Stimulated activated CD8-positive, alpha-beta memory T cell treated with anti-CD3 and anti-CD28 coated beads, Interleukin-4, amount 100 ng/mL, for 48 hours (primary cell): ENCODE results near the gene ANKRD62.
"Not testable (repeated sequence)": the region's sequence is repeated elsewhere in the genome, so short reads cannot be mapped to it uniquely, and the experiment has no call there.

Source experiments
- DNase-seq: peaks from one replicate; pipeline ENCODE4 v3.0.0-alpha.2; 2020

The ANKRD62 gene

DNA sequence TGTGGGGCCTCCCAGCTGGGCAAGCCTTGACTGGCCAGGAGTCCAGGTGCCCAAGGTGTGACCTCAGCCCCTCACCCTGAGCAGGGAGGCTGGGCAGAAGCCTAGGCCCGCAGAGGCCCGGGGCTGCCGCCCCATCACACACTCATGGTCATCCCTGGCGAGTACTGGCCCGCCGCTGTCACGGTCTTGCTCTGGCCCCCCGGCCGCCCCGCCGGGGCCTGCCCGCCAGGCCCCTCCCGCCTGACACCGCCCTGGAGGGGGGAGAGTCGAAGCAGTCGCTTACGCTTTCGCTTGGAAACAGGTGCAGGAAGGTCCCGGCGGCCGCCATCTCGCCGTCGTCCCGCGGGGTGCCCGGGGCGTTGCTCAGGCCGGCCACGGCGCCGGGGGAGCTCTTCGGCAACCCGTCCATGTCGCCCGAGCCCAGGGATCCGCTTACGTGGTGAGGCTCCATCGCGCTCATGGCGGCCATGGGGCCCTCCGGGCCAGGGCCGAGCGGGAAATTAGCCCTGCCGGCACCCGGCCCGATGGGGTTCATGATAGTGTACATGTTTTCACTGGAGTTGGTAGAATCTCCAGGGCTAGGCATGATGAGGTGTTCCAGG is 26.6 kb upstream of the ANKRD62 start:
- no peak for DNase-seq

DNA sequence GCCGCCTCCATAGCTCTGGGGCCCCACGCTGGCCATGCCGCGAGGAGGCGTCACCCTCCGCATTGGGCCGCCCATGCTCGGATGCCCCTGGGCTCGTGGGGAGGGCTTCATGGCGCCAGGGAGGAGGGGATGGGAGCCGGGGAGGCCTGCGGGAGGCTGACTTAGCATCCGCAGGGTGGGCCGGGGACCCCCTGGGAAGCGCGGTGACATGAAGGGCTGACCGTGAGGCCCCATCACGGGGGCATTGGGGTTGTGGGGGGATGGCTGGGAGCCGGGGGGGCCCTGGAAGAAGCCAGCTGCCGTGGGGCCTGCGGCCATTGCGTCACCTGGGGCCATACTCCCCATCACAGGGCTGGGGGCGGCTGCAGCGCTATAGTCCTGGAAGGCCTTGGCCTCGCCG is 26.0 kb upstream of the ANKRD62 start:
- no peak for DNase-seq

DNA sequence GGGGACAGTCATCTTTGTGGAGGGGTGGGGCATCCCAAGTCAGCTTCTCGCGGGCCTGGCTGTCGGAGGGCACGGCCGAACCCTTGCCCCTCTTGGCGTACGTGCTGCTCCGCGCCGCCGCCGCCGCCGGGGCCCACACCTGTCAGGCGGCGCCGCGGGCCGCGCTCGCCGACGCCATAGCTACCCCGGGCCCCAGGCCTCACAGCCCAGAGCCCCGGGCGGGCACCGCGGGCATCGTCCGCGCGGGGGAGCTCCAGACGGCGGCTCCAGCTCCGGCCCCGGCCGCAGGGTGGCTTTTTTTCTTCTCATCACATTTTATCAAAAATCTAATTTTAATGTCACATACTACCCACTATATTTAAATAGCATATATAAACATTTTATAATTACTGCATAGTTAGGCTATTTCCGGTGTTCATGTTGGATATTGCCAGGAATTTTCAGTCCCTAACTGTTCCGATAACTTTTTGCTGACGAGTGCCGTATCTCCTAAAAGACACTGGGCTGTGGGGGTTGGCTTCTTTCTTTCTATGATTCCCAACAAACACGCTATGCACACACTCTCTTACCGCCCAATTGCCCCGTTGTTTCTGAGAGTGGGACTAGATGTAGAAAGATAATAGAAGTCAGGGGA is 25.2 kb upstream of the ANKRD62 start:
- not testable (repeated sequence) for DNase-seq

DNA sequence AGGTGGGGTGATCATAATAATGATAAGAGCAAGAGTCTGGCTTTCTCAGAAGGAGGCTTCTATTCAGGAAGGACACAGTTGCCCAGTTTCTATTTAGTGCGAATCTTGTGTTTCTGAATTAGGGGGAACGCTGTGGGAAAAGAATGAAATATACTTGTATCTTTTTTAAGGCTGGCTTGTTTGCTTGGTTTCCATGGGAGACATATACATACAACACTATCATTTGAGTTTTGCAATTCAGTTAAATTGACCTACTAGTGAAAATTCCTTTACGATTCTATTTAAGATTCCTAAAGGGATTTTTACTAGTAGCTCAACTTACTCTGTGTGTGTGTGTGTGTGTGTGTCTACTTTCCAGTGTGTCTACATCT is 24.7 kb upstream of the ANKRD62 start:
- no peak for DNase-seq

DNA sequence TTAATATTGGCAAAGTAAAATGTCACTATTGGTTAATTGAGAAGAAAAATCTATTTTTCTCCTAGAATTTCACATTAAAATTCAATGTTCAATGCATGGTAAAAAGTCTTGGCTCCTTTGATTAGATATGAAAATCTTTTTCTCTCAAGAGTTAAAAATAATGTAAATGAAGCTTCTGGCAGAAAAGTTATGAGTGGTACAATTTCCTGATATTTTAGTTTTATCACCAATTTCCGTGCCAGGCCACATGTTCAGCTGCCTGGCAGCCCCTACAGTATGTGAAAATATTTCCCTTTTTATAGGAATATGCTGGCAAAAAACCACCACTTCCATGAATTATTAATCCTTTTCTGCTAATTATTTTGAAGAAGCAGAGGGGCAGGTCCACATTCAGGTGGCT is 22.6 kb upstream of the ANKRD62 start:
- DNase-seq = not testable (repeated sequence)

DNA sequence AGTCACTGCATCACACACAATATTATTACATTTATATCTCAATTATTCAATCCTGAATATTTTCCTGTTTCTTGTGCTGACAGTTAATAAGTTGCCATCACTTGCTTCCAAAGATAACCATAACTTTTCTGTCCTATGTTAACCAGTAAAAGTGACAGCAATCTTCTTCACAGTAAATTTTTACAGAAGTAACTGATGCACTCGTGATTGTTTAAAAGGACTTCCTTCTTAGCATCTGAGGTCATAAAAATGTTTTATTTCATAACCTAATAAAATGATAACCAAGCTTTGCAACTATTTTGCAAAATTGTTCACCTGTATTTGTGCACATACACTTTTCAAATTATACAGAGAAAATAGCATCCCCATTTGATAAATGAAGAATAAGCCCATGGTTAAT is 20.6 kb upstream of the ANKRD62 start:
- no peak for DNase-seq

DNA sequence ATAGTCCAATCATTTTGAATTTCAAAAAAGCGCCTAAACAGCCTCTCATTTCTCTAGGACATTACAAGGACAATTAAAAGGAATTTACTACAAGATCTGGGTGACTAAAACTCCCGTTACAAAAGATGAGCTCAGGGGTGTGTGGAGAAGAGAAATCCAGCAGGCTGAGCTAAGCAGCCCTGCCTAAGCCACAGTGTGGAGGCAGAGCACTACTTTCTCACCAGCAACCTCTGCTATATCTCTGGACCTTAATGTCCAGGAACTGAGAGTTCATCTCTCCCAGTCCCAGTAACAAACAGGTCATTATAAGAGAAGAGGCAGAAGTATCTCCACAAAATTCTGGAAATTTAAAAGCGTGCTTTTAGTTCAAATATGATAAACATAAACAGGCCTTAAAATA is 18.9 kb upstream of the ANKRD62 start:
- DNase-seq = no peak

DNA sequence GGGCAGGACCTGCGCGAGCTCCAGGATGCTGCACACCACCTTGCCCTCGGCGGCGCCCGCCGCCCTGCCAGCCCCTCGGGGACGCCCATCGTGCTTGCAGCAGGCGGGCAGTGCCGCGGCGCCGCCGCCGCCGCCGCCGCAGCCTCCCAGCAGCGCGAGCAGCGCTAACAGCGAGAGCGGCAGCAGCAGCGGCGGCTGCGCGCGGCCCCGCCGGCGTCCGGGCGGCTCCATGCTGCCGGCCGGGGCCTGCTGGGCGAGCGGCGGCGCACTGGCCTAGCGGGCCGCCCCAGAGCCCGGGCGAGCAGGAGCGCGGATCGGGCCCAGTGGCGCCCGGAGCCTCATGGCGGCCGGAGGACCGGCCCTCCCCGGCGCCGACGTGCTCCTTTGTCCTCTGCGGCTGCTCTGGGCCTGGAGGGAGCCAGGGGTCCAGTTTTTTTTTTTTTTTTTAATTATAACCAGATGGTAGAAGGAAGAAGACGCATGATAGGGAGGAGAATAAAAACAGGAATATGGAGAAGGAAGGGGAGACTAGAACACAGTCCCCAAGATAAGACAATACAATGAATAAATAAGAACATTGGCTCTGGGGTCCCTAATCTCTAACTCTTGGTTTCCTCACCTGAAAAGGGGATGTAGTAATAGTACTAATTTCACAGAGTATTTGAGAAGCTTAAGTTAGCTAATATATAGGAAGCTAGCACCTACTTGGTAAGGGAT is 17.1 kb upstream of the ANKRD62 start:
- no peak for DNase-seq

DNA sequence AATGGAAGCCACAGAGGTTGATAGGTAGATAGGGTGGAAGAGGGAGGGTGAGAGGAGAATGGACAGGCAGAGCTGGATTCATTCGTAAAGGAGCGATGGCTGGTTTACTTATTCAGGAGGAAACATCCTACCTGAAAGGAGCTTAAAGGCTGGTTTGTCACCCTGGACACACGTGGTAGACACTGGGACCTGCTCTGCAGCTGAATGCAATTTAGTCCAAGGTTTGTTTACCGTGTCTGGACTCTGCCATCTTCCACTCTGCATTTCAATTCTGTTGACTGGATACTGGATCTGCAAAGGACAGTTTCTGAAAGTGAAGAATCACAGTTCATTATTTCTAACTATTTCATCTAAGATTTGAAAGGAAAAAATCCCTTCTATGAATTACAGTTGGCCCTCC is 15.6 kb upstream of the ANKRD62 start:
- DNase-seq = not testable (repeated sequence)

DNA sequence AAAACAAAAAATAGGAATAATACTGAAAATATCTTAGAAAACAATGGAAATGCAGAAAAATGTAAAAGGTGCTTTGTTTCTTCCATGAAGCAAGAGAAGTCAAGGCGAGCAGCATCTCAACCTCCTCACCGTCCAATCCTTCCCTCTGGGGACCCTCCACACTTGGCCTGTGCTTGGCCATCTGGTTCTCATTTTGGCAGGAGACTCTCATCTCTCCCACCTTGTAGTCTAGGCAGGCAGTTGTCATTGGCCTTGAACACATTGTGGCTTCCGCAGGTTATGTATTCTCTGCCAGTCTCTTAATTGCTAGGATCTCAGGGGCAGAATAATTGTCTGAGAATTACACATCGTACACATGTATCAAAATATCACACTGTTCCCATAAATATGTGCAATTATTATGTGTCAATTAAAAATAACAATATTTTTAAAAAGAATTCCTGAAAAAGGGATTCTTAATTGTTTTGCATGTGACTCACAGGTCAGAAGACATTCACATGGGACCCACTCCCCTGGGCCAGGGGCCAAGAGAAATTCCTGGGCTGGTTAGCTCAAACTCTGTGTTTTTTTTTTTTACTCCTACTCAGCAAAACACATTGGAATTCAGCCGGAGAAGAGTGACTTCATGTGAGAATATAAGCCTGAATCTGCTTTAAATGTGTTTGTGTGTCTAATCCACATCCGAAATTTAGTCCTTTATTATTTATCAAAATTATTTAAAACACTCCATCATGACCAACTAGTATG is 14.0 kb upstream of the ANKRD62 start:
- DNase-seq = no peak

DNA sequence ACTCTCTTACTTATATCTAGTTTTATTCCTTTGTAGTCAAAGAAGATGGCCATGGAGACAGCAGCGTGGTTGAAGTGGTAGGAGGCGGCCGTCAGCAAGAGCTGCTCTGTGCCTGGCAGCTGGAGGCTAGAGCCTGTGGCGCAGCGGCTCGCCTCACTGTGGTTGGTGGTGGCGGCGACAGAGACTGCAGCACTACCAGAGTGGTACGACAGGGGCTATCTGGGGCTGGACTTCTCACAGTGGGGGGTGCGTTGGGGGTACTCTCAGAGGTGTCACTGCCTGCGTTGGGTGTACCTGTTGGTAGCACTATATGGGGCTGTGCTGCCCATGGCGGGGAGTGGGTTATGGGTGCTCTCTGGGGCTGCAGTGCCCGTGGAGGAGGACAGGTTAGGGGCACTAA is 8.5 kb upstream of the ANKRD62 start:
- no peak for DNase-seq

DNA sequence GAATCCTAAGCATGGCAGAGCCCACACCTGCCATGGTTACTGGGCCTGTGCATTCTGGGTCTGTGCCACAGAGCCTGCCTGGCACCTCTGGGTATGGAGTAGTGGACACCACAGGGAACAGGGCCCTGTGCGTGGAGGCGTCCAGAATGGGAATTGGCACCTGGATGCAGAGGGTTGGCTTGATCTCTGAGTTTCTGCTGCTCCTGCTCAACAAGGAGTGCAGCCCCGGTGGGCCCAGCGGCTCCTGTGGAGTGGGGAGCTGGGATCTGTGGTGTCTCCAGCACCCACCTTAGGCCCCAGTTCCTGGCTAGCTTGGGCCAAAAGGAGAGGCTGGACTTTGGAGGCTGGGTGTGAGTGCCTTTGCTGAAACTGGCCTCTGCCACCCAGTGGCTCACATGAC is 7.9 kb upstream of the ANKRD62 start:
- no peak for DNase-seq

DNA sequence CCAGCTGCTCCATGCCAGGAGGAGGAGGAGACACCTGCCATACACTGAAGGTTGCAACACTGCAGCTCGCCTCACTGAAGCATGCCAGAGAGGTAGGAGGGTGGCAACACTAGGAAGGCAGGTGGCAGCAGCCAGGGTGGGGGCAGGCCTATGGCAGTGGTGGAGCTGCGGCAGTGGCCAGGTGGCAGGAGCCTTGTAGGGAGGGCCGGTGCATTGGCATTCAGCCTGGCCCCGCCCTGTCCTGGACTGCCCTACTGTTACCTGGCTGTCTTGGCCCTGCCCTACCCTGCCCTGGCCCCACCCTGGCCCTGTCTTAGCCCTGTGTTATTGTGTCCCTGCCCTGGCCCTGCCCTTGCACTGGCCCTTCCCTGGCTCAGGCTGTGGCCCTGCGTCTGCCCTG is 7.4 kb upstream of the ANKRD62 start:
- DNase-seq = no peak

DNA sequence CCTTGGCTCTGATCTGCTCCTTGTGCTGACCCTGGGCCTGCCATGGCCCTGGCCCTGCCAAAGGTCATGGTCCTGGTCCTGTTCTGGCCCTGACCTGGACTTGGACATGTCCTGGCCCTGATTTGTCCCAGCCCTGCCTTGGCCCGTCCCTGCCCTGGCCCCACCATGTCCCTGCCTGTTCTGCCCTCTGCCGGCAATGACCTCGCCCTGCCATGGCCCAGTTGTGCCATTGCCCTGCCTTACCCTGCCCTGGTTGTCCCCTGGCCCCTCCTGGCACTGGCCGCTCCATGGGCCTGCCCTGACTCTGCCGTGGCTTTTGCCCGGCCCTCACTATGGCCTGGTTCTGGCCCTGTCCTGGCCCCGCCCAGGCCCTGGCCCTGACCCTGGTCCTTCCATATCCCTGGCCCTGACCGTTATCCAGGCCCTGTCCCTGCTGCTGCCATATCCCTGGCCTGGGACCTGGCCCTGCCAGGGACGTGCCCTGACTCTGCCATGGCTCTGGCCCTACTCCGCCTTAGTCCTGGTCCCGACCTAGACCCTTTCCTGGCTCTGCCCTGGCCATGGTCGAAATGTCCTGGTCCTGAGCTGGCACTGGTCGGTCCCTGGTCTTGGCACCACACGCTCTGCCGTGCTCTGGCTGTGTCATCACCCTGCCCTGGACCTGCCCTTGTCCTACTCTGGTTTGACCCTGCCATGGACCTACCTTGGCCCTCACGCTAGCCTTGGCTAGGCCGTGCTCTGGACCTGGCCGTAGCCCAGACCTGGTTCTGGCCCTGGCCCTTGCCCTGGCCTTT is 6.8 kb upstream of the ANKRD62 start:
- no peak for DNase-seq

DNA sequence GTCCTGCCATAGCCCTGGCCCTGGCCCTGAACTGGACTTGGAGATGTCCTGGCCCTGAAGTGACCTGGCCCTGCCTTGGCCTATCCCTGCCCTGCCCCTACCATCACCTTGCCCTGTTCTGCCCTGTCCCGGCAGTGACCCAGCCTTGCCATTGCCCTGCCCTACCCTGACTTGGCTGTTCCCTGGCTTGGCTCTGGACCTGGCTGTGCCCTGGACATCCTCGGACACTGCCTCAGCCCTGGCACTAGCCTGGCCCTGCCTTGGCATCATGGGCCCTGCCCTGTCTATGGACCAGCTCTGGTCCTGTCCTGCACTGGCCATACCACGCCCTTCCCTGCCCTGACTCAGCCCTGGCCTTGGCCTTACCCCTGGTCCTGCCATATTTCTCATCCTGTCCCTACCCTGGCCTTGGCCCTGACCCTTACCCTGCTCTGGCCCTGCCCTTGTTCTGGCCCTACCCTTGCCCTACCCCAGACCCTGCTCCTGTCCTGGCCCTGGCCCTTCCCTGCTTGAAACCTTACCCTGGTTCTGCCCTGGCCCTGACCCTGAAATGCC is 6.1 kb upstream of the ANKRD62 start:
- no peak for DNase-seq

DNA sequence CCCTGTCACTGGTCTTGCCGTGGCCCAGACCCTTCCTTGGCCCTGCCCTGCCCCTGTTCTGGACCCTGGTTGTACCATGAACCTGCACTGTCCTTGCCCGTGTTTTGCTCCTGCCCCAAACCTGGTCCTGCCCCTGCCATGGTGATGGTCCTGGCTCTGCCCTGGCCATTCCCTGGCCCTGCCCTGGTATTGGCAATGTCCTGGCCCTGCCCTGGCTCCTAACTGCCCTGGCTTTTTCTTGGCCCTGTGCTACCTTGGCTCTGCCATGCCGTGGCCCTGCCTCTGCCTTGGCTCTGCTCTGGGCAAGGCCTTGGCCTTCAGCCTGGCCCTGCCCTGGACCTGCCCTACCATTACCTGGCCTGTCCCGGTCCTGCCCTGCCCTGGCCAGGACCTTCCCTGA is 5.5 kb upstream of the ANKRD62 start:
- DNase-seq = no peak

DNA sequence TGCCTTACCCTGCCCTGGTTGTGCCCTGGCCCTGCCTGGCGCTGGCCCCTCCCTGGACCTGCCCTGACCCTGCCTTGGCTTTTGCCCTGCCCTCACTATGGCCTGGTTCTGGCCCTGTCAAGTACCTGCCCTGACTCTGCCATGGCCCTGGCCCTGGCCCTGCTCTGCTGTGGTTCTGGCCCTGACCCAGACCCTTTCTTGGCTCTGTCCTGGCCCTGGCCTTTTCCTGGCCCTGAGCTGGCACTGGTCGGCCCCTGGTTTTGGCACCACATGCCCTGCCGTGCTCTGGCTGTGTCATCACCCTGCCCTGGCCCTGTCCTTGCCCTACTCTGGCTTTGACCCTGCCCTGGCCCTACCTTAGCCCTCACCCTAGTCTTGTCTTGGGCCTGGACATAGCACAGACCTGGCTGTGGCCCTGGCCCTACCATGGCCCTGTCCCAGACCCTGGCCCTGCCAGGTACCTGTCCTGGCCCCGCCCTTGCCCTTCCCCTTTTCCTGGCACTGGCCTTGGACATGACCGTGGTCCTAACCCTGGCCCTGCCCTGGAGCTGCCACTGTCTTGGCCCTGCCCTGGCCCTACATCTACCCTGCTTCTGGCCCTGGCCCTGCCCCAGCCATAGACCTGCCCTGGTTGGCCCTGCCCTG is 4.8 kb upstream of the ANKRD62 start:
- DNase-seq = no peak

DNA sequence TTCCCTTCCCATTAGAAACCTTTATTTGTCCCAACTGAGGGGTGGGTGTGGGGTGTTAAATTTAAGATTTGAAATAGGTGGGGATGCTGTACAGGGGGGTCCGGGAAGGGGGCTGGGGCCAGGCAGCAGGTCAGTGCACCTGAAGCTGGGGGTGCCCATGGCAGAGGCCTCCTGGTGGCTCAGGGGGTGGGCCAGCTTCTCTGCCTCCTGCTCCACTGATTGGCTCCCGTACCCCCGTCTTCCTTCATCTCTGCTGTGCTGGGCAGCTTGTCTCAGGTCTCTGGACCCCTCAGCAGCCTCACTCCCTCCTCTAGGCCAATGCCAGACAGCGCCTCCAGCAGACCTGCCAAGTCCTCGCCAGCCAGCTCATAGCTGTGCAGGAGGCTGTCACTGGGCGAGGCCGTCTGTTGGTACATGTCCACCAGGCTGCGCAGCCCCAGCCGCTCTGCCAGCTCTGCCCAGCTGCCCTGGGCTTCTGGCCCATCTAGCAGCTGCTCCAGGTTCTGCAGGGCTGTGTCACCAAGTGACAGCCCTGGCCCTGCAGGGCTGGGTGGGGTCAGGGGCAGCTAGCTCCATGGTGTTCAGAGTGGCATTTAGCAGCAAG is 2.0 kb upstream of the ANKRD62 start:
- no peak for DNase-seq

DNA sequence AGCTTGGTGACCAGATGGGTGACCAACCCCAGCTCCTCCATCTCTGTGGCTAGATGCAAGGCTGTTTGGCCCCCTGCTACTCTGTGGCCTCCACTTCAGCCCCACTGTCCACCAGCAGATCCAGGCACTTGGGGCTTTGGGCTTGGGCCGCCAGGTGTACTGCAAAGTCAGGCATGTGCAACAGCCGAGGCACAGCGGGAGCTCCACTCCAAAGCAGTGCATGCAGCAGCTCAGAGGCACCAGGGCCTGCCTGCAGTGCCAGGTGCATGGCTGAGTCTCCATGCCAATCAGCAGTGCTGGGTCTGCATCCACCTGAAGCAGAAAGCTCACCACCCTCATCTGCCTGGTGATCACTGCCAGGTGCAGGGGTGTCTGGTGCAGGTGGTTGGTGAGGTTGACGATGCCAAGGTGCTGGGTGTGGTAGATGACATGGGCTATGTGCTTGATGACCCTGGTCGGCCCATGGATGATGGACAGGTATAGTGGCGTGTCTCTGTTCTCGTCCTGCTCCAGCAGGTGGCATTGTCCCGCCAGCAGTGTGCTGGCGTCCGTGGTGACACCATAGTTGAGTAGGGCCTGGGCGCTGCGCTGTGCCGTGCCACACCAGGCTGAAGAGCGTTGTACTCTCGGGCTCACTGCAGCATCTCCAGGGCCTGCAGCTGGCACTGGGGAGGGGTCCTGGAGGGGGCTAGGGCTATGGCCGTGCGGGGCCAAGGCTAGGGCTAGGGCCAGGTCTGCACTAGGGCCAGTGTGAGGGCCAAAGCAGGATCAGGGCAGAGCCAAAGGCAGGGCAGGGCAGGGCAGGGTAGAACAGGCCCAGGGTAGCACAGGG is 1.0 kb upstream of the ANKRD62 start:
- no peak for DNase-seq

DNA sequence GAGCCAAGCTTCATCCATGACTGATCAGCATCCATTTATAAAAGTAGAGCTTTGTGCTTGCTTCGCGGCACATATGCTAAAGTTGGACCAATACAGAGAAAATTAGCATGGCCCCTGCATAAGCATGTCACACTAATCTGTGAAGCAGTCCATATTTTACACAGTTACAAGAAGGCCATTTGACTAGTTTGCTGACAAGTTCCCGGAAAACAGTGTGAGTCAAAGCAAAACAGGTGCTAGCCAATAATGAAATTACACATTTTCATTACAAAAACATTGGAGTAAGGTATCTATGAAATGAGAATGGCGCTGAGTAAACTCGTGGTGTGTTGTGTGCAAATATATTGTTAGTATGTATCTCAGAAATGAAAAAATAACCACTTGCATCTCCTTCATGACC is 4.7 kb downstream of the ANKRD62 start:
- DNase-seq = no peak

DNA sequence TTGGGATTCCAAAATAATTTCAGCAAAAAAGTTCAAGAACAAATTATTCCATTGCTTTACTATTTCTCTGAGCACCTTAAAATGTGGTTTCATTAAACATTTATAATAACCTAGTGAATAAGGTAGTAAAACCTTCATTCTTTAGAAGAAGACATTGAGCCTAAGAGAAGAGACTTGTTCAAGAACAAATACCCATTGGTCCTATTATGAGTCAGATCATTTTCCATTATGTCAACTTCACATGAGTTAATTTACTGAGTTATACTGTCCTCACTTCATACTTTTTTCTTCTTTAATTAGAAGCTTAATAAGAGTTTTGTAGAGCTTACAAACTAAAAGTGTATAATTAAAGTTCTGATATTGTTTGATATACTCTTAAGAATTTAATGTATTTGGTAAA is 5.5 kb downstream of the ANKRD62 start:
- no peak for DNase-seq
